Measurements from ENCODE around the gene GPR78.

GPR78 gene

DNA sequence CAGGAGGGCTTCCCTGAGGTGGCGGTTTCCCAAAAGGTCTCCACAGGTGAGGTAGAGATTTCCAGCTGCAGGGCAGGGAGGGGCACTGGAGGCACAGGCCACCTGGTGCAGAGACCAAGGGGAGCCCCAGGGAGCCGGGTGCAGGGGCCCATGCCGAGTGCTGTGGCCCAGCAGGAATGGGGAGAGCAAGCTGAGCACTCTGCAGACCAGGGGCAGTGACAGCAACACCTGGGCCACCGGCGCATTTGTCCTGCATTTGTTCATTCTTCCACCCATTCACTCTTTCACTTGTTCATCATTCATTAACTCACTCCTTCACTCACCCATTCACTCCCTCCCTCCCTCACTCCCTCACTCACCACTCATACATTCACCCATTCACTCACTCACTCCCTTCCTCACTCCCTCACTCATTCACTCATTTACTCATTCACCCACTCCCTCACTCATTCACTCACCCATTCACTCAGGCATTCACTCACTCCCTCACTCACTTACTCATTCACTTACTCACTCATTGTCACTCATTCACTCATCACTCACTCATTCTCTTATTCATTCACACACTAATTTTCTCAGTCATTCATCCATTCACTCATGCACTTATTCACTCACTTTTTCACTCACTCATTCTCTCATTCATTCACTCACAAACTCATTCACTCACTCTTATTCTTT, 28.7 kb downstream of the GPR78 start:
- no peak overlapping the region for H2BK12ac ChIP-seq (ENCODE audit: low read length in 2 of 2)

DNA sequence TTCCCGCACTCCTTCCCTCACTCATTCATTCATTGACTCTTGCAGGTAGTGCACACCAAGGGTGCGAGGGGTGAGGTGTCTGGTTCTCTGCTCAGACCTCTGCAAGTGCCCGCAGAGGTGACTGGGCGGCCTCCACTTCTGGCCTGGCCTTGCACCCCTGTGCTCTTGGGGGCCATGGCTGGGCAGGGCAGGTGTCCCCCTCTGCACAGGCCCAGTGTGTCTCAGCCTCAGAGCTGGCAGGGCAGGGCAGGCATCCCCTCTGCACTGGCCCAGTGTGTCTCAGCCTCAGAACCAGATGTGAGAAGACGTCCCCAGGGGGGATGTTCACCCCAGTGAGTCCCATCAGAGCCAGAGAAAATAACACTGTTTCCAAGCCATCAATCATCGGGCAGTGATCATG, 29.2 kb downstream of the GPR78 start:
- no peak overlapping the region for H4K91ac ChIP-seq (ENCODE audit: low read length)
- DNase-seq: no peak
- H2BK15ac ChIP-seq (ENCODE audit: low read depth, poor library complexity, severe bottlenecking): no peak overlapping the region
- no peaks in the 10 kb centered on the region for H3K79me1 ChIP-seq (replicated peaks; ENCODE audit: low read length, poor library complexity, severe bottlenecking)
- H3K4ac ChIP-seq (ENCODE audit: low read depth in 1 of 2, low read length in 2 of 2): no peak overlapping the region
- H3K27ac ChIP-seq (ENCODE audit: low read length, poor library complexity, severe bottlenecking): no peak overlapping the region
- H3K27me3 ChIP-seq (ENCODE audit: control insufficient read depth in 1 of 2, insufficient read depth in 1 of 2, low read length in 2 of 2): peaks cover 0 to 5% of the 10 kb centered on the region in 2 experiments
- H2BK120ac ChIP-seq (ENCODE audit: low read depth, low read length): no peak overlapping the region
- peaks cover 7 to 20% of the 10 kb centered on the region in 2 experiments for H3K36me3 ChIP-seq (ENCODE audit: control insufficient read depth in 1 of 2, insufficient read depth in 2 of 2, low read depth in 1 of 2, low read length in 2 of 2)
- peaks cover 4% of the 10 kb centered on the region for H3K4me1 ChIP-seq (ENCODE audit: control insufficient read depth, insufficient read depth, low read depth, low read length)
- no peak overlapping the region for H2BK5ac ChIP-seq (ENCODE audit: low read depth, low read length, poor library complexity, severe bottlenecking)
- H2BK12ac ChIP-seq (ENCODE audit: low read length in 2 of 2): no peak overlapping the region
- H3K14ac ChIP-seq (ENCODE audit: low read length in 2 of 2): no peak overlapping the region
- 83% methylated on average over 6 of the region's 6 CpGs for WGBS
- H4K8ac ChIP-seq (ENCODE audit: low read length): no peak overlapping the region
- H3K18ac ChIP-seq (ENCODE audit: low read depth in 1 of 2, low read length in 2 of 2): no peak overlapping the region
- no peaks in the 10 kb centered on the region for H3K9me3 ChIP-seq (ENCODE audit: control insufficient read depth, low read length)
- no peak overlapping the region for H3K4me2 ChIP-seq (ENCODE audit: low read length, poor library complexity, severe bottlenecking)
- no peak overlapping the region for H2AFZ ChIP-seq (ENCODE audit: low read depth, low read length)
- H3K9ac ChIP-seq (ENCODE audit: low read length): no peak overlapping the region
- H3K23ac ChIP-seq (ENCODE audit: low read length in 2 of 2): no peak overlapping the region
- no peak overlapping the region for H3K4me3 ChIP-seq (ENCODE audit: insufficient read depth in 1 of 2, low read depth in 1 of 2, low read length in 2 of 2)
- H2AK5ac ChIP-seq (ENCODE audit: low read length, severe bottlenecking): no peak overlapping the region

More for the DNA sequence above, 28.7 kb downstream of the GPR78 start:
- Histone ChIP-seq H3K79me1 (replicated peaks; ENCODE audit: low read length, poor library complexity, severe bottlenecking) (no peaks in the 10 kb centered on the region), H3K4me1 (ENCODE audit: control insufficient read depth, insufficient read depth, low read depth, low read length) (peaks cover 4% of the 10 kb centered on the region), H3K27ac (ENCODE audit: low read length, poor library complexity, severe bottlenecking) (no peak overlapping the region), H3K4me3 (ENCODE audit: insufficient read depth in 1 of 2, low read depth in 1 of 2, low read length in 2 of 2) (no peak overlapping the region), H3K4ac (ENCODE audit: low read depth in 1 of 2, low read length in 2 of 2) (no peak overlapping the region), H3K27me3 (ENCODE audit: control insufficient read depth in 1 of 2, insufficient read depth in 1 of 2, low read length in 2 of 2) (peaks cover 0 to 5% of the 10 kb centered on the region in 2 experiments), H3K4me2 (ENCODE audit: low read length, poor library complexity, severe bottlenecking) (no peak overlapping the region), H3K9me3 (ENCODE audit: control insufficient read depth, low read length) (no peaks in the 10 kb centered on the region), H2BK5ac (ENCODE audit: low read depth, low read length, poor library complexity, severe bottlenecking) (no peak overlapping the region), H2BK120ac (ENCODE audit: low read depth, low read length) (no peak overlapping the region), H4K8ac (ENCODE audit: low read length) (no peak overlapping the region), H4K91ac (ENCODE audit: low read length) (no peak overlapping the region), H2AK5ac (ENCODE audit: low read length, severe bottlenecking) (no peak overlapping the region), H3K14ac (ENCODE audit: low read length in 2 of 2) (no peak overlapping the region), H2BK15ac (ENCODE audit: low read depth, poor library complexity, severe bottlenecking) (no peak overlapping the region), H3K18ac (ENCODE audit: low read depth in 1 of 2, low read length in 2 of 2) (no peak overlapping the region), H3K36me3 (ENCODE audit: control insufficient read depth in 1 of 2, insufficient read depth in 2 of 2, low read depth in 1 of 2, low read length in 2 of 2) (peaks cover 10 to 19% of the 10 kb centered on the region in 2 experiments), H2AFZ (ENCODE audit: low read depth, low read length) (no peak overlapping the region), H3K23ac (ENCODE audit: low read length in 2 of 2) (no peak overlapping the region), H3K9ac (ENCODE audit: low read length) (no peak overlapping the region)
- WGBS: 82% methylated on average over 5 of the region's 5 CpGs
- DNase-seq: no peak

DNA sequence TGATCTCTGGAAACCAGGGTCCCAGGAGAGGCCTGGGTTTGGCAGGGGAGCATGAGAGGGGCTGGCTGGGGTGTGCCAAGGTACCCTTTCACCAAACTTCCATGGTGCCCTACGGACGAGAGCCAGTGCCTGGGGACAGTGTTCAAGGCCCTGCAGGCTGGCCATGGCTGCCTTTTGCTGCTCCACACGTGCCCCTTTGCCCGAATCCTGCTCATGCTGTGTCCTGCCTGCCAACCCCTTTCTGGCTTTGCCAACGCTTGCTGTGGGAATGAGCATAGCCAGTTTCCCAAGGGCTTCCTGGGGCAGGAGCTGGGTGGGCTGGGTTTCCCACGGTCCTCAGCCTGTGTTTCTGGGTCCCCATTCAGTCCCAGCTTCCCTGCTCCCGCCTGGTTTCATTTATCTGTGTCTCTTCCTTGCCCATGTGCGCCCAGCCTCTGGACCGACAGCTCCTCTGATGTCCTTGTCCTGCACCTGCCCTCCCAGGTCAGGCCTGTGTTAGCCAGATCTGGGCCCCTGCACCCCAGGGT, 29.7 kb downstream of the GPR78 start:
- Histone ChIP-seq H3K4me3 (ENCODE audit: insufficient read depth in 1 of 2, low read depth in 1 of 2, low read length in 2 of 2) (no peak overlapping the region), H3K9ac (ENCODE audit: low read length) (no peak overlapping the region), H2AK5ac (ENCODE audit: low read length, severe bottlenecking) (no peak overlapping the region), H3K4me1 (ENCODE audit: control insufficient read depth, insufficient read depth, low read depth, low read length) (peaks cover 4% of the 10 kb centered on the region), H3K4me2 (ENCODE audit: low read length, poor library complexity, severe bottlenecking) (no peak overlapping the region), H3K27me3 (ENCODE audit: control insufficient read depth in 1 of 2, insufficient read depth in 1 of 2, low read length in 2 of 2) (peaks cover 0 to 5% of the 10 kb centered on the region in 2 experiments), H3K36me3 (ENCODE audit: control insufficient read depth in 1 of 2, insufficient read depth in 2 of 2, low read depth in 1 of 2, low read length in 2 of 2) (peaks cover 7 to 21% of the 10 kb centered on the region in 2 experiments), H3K14ac (ENCODE audit: low read length in 2 of 2) (no peak overlapping the region), H2BK120ac (ENCODE audit: low read depth, low read length) (no peak overlapping the region), H3K9me3 (ENCODE audit: control insufficient read depth, low read length) (no peaks in the 10 kb centered on the region), H3K4ac (ENCODE audit: low read depth in 1 of 2, low read length in 2 of 2) (no peak overlapping the region), H2BK15ac (ENCODE audit: low read depth, poor library complexity, severe bottlenecking) (no peak overlapping the region), H4K8ac (ENCODE audit: low read length) (no peak overlapping the region), H2BK12ac (ENCODE audit: low read length in 2 of 2) (no peak overlapping the region), H3K27ac (ENCODE audit: low read length, poor library complexity, severe bottlenecking) (no peak overlapping the region), H4K91ac (ENCODE audit: low read length) (no peak overlapping the region), H3K18ac (ENCODE audit: low read depth in 1 of 2, low read length in 2 of 2) (no peak overlapping the region), H3K79me1 (replicated peaks; ENCODE audit: low read length, poor library complexity, severe bottlenecking) (no peaks in the 10 kb centered on the region), H2AFZ (ENCODE audit: low read depth, low read length) (no peak overlapping the region), H2BK5ac (ENCODE audit: low read depth, low read length, poor library complexity, severe bottlenecking) (no peak overlapping the region), H3K23ac (ENCODE audit: low read length in 2 of 2) (no peak overlapping the region)
- no peak for DNase-seq
- WGBS: 68% methylated on average over 9 of the region's 9 CpGs

DNA sequence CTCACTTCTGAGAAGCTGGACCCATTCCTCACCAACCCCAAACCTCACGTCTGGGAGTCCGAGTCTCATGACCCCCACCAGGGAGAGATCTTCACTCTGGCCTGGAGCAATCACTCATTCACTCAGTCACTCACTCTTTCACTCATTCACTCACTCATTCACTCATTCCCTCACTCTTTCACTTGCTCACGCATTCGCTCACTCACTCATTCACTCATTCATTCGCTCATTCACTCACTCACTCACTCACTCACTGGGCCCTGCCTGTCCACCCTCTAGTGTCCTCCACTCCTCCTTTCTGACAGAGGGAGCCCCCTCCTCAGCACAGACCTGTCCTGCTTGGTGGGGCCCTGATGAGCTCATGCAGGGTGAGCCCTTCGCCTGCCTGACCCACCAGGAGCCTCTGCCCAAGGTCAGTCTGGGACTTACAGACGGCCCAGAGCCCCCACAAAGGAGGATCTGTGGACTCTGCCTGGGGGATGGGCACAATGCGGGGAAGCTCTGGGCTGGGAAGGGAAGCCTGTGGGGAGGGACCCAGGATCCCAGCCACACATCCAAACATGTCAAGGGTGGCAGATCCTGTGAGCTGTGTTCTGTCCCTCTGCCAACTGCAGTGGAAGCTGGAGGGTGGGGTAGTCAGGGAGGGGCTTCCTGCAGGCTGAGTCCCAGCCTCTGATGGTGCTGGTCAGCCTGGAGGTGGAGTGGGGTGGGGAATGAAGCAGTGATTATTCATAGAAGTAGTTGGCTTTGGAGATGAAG, 30.8 kb downstream of the GPR78 start:
- H4K8ac ChIP-seq (ENCODE audit: low read length): no peak overlapping the region
- peaks cover 0 to 5% of the 10 kb centered on the region in 2 experiments for H3K27me3 ChIP-seq (ENCODE audit: control insufficient read depth in 1 of 2, insufficient read depth in 1 of 2, low read length in 2 of 2)
- no peak overlapping the region for H2BK12ac ChIP-seq (ENCODE audit: low read length in 2 of 2)
- no peak overlapping the region for H3K27ac ChIP-seq (ENCODE audit: low read length, poor library complexity, severe bottlenecking)
- no peaks in the 10 kb centered on the region for H3K9me3 ChIP-seq (ENCODE audit: control insufficient read depth, low read length)
- H2AK5ac ChIP-seq (ENCODE audit: low read length, severe bottlenecking): no peak overlapping the region
- no peak overlapping the region for H2BK5ac ChIP-seq (ENCODE audit: low read depth, low read length, poor library complexity, severe bottlenecking)
- H3K18ac ChIP-seq (ENCODE audit: low read depth in 1 of 2, low read length in 2 of 2): no peak overlapping the region
- no peak overlapping the region for H3K4ac ChIP-seq (ENCODE audit: low read depth in 1 of 2, low read length in 2 of 2)
- H3K14ac ChIP-seq (ENCODE audit: low read length in 2 of 2): no peak overlapping the region
- H3K9ac ChIP-seq (ENCODE audit: low read length): no peak overlapping the region
- WGBS: 69% methylated on average over 8 of the region's 8 CpGs
- H3K4me1 ChIP-seq (ENCODE audit: control insufficient read depth, insufficient read depth, low read depth, low read length): peaks cover 4% of the 10 kb centered on the region
- no peak overlapping the region for H2BK15ac ChIP-seq (ENCODE audit: low read depth, poor library complexity, severe bottlenecking)
- no peak overlapping the region for H4K91ac ChIP-seq (ENCODE audit: low read length)
- DNase-seq: no peak
- no peak overlapping the region for H3K4me3 ChIP-seq (ENCODE audit: insufficient read depth in 1 of 2, low read depth in 1 of 2, low read length in 2 of 2)
- peaks cover 7 to 14% of the 10 kb centered on the region in 2 experiments for H3K36me3 ChIP-seq (ENCODE audit: control insufficient read depth in 1 of 2, insufficient read depth in 2 of 2, low read depth in 1 of 2, low read length in 2 of 2)
- no peak overlapping the region for H2AFZ ChIP-seq (ENCODE audit: low read depth, low read length)
- no peak overlapping the region for H3K4me2 ChIP-seq (ENCODE audit: low read length, poor library complexity, severe bottlenecking)
- no peak overlapping the region for H3K23ac ChIP-seq (ENCODE audit: low read length in 2 of 2)
- H2BK120ac ChIP-seq (ENCODE audit: low read depth, low read length): no peak overlapping the region
- H3K79me1 ChIP-seq (replicated peaks; ENCODE audit: low read length, poor library complexity, severe bottlenecking): no peaks in the 10 kb centered on the region
